Activated CD8-positive, alpha-beta memory T cell treated with anti-CD3 and anti-CD28 coated beads for 48 hours (primary cell): ENCODE measurements around the gene PBX2.

ENCODE experiments used
- DNase-seq, 3 experiments: peaks; one replicate each; pipeline ENCODE4 v3.0.0-alpha.2; 2020; ENCODE audit warnings: low read depth in 2 of 3, low spot score in 2 of 3

The PBX2 gene

DNA sequence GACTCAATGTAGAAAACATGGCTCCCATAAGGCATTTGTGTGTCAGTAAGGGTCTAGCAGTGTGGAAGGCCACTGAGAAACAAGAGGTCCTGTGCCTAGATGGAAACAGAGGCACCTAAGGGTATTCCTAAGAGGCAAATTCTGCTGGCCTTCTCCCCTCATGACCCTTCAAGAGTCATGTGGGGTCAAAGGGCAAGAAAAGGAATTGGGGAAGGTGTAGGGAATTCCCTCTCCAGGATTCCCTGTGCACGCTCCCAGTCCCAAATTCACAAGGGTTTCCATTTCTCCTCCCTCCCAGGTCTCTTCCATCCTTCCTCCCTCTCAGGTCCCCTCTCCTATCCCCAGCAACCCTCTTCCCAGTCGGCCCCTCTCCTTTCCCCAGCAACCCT is 14.7 kb downstream of the PBX2 start:
- DNase-seq: no peak

- DNase-seq: no peak
These were observed 15.6 kb downstream of the PBX2 start for GRCh38 chr6:32174416-32174815.

DNA sequence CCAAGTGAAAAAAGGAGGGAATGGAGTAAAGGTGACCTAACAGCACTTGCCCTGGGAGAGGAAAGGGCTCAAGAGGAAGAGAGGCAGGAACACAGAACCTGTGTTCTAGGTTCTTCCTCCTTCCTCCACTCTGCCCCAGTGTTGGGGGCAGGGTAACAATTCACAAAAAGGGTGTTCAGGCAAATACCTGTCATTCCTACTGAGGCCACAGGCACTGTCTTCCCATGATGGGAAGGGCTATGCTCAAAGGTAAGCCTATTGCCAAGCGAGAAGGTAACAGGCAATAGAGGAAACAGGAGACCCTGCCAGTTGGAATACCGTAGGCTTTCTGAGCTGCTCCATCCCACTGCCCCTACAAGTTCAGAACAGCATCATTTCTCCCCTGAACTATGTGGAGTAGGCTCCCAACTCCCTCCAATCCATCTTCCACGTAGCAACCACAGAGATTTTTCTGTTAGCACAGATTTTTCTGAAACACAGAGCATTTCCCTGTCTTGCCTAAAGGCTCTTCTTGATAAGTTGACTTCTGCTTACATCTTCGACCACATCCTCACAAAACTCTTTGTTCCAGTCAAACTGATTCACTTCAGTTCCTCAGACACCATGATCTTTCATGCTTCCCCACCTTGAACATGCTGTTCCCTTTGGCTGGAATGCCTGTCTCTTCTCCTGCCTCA is 16.8 kb downstream of the PBX2 start:
- DNase-seq: no peak

DNA sequence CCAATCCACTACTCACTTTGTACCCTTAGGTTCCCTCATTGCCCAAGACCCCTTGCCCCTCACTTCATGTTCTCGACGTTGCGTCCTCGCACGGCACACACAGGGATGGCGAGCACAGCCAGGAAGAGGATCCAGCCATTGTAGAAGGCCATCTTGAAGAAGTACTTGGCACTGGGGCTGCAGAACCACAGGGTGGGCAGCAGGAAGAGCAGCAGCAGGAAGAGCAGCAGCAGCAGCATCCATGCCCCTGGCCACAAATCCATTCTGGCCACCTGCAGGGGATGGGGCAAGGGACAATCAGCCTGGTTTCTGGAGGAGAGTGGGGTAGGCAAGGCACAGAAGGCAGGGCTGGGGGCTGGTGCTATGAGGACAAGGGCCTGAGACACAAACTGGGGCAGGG is 18.8 kb downstream of the PBX2 start:
- DNase-seq: no peak

GRCh38 chr6:32170294-32170693 is 19.7 kb downstream of the PBX2 start:
- no peak for DNase-seq

DNA sequence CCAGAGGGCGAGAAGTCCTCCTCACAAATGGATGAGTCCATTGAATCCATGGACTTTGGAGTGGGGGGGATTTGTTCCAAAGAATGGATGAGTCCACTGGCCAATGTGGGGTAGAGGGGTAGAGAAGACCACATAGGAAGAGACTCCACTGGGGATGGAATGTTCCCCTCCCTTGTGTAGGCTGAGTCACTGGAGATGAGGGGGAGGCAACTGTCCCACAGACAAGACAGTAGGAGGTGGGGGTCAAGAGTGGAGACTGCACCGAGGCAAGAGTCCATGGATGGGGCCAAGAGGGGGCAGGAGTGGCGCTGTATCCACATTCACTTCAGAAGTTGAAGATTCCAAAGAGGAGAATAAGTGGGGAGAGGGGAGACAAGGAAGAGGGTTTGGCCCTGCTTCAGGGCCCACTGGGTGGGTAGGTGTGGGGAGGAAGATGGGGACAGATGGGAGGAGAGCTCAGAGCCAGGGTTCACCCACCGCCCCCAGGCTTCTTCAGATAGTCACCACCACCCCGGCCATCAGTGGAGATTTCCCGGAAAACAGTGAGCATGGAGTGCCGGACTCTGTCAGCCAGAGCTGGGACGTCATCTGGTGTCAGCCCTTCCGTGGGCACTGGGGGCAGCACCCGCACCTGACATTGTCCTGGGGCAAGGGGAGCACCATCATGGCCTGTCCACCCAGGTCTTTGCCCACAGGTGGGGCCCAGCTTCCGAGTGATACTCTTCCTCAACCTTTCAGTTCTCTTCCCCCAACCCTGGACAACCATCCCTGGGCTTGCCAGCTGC is 21.0 kb downstream of the PBX2 start:
- DNase-seq: no peak

DNA sequence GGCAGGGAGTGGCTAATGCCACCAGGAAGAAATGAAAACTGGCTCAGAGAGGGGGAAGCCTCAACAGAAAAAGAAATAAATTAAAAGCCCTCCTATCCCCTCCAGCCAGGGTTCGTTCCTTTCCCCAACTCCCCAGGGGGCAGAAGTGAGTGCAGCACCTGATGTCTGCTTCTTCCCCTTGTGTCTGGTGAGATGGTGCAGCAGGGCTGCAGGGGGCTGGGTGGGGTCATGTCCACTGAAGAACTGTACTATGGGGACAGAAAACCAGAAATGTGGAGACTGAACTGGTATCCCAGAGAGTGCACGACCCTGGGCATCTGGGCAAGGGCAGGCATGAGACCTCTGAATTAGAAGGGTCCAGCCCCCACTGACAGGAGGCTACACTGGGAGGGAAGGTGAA is 21.7 kb downstream of the PBX2 start:
- DNase-seq: no peak

GRCh38 chr6:32167761-32168262 is 22.2 kb downstream of the PBX2 start:
- DNase-seq: no peak

- no peak for DNase-seq
These were observed 22.7 kb downstream of the PBX2 start for GRCh38 chr6:32167154-32167760.

GRCh38 chr6:32166411-32167061 is 23.5 kb downstream of the PBX2 start:
- no peak for DNase-seq

DNA sequence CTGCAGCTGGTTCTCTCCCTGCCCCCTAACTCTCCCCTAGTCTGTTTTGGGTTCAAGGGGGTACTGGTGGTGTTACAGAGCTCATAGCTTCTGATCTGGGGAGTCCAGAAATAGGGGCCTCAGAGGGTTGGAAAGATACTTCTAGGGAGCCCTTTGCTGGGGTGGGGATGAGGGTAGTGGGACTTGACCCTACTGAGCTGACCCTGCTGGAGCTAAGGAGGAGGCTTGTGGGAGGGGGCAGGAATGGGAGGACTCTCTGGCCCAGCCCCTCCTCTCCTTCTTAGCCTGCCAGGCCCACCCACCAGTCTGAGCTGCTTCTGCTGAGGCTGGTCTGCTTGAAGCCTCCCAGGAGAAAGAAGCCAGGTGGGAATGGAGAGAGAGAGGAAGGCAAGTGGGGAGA is 25.7 kb downstream of the PBX2 start, which contains the start of gene EGFL8:
EGFL8 (plus strand) TSS at position 301 of the 400 bp plus-strand sequence. CDS start 1,571 bp downstream, outside the sequence.
- DNase-seq: no peak

DNA sequence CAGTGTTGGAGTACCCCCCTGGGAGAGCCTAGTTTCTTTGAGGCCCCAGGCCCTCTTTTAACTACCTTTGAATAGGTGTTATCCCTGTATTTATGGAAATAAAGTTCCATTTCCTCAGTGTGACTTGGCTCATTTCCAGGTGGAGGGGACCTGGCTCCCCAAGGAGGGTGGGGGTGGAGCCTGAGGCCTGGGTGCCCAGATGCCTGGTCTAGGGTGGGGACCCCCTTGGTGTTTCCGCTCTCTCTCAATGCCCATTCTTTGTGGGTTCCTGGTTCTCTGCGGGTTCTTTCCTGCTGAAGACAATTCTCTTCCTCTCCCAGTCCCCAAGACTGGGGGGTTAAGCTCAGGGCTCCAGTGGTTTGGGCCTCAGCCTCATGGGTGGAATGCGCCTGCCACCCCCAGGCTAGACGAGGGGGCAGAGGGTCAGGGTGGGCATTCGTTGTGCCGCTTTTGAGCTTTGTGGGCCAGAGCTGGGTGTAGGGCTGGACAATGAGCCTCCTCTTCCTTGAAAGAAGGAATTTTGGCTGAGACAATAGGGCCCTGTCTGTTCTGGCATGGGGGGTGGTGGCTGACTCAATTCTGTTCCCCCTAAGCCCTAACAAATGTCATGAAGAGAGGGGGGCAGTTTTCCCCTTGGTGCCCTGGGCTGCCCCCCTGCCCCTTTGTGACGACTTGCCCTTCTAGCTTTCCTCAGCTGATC is 26.3 kb downstream of the PBX2 start:
- no peak for DNase-seq

- no peak for DNase-seq
These were observed 31.9 kb downstream of the PBX2 start for GRCh38 chr6:32158052-32158451.

GRCh38 chr6:32156891-32157290 is 33.1 kb downstream of the PBX2 start:
- DNase-seq: no peak

GRCh38 chr6:32154514-32155161 is 35.4 kb downstream of the PBX2 start:
- peak in 1 of 3 experiments; percentile 33 for DNase-seq

DNA sequence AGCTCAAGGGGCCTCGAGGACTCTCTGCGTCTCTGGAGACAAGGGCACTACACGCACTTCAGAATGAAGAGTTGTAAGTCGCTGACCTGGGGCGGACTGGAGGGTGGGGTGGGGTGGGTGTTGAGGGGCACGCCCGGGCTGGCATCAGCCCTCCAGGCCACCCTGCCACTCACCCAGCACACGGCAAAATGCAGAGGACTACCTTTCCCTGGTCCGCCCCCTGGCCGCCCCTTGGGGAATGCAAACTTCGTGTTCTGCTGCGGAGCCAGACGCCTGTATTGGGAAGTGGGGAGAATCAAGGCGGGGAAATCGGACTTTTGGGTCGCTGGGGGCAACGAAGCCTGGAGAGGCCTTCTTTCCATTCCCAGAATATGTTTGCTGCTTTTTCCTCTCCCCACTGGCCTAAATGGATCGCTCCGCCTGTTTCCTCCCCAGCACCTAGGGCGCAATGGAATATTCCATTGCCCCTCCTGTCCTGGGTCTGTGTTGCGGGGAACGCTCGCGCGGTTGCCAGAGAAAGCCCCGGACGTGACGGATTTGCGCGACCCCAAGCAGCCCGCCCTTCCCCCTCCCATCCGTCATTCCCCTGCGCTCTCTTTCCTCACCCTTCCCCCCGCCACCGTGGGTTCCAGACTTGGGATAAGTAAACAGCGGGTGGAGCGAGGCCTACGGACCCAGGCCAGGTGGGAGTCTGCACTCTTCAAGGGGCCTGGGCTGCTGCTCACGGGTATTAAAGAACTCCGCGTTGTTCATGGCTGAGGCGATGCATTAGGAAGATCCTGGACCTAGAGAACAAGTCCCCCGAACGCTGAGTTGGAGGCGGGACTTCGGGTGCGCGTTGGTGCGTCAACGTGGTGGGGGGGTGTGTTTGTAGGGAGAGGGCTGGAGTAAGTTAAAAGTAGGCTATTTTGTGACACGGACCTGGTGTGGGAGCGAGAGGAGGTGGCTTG is 36.2 kb downstream of the PBX2 start, which contains the start of gene PPT2:
PPT2 (plus strand) TSS at position 578 of the 950 bp plus-strand sequence. CDS start 454 bp downstream, outside the sequence.
- DNase-seq: peak; percentile 73 to 76 (median 75)

DNA sequence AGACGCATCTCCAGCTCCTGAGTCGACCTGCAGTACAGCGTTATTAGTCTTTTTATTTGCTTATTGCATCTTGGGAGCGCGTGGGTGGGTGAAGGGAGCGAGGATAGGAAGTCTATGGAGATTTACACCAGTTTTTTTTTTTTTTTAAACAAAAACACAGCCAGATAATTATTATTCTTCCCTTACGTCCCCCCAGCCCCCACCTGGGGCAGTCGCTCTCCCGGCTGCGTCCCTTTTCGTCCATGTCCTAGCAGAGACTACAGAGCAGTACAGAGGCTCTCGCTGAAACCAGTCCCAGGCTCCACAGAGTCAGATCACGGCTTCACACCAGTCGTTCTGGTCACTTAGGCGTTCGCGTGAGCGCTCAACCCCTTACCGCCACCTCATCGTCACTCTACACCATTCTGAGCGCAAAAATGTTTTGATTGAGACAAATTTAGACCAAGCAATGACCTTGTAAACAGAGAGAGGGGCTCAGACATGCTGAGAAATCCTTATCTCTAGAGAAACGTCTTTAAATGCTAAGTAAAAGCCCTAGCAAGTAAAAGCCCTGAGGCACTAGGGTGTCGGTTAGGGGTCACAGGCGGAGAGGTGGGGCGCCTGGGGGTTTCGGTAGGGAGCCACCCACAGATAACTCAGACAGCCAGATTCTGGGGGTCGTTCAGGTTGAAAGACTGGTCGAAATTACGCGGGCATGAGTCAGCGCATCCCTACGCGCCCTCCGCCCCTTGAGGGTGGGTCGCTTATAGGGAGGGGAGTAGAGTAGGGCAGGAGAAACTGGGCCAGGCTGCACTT is 37.0 kb downstream of the PBX2 start:
- no peak for DNase-seq
